K562 (cell line): Measurements from ENCODE around the gene RPS8. TPM values are rescaled to one million over a fixed set of nuclear protein-coding genes. Genes with fewer than 3 reads are reported as not detected.

Source experiments
- ARID1B ChIP-seq: fragments of 450-650 bp; IDR thresholded peaks from 2 replicates; pipeline ENCODE4 v1.6.1; 2016; ENCODE audit warnings: antibody characterized with exemption, mild to moderate bottlenecking, inconsistent platforms
- BCL6 ChIP-seq: fragments of 250-450 bp; sonication (Bioruptor Pico); IDR thresholded peaks from 2 replicates; pipeline ENCODE4 v1.4.0; 2020
- EWSR1 ChIP-seq: fragments of 450-650 bp; IDR thresholded peaks from 2 replicates; pipeline ENCODE4 v1.6.1; 2018; ENCODE audit warnings: borderline replicate concordance, mild to moderate bottlenecking, low read depth, moderate library complexity; ENCODE audit not compliant: partially characterized antibody
- GABPA ChIP-seq: fragments of 200-800 bp; sonication (Bioruptor generic); conservative IDR thresholded peaks from 2 replicates; pipeline ENCODE4 v1.6.1; 2016; ENCODE audit warnings: low read depth, missing genetic modification characterization, missing compliant biosample characterization
- GABPB2 ChIP-seq: fragments of 250-450 bp; sonication (Bioruptor Pico); conservative IDR thresholded peaks from 2 replicates; pipeline ENCODE4 v1.5.1; 2021; ENCODE audit warnings: mild to moderate bottlenecking
- GATAD2A ChIP-seq: fragments of 450-650 bp; IDR thresholded peaks from 2 replicates; pipeline ENCODE4 v1.6.1; 2017
- HOMEZ ChIP-seq: fragments of 250-450 bp; sonication (Bioruptor Pico); IDR thresholded peaks from 2 replicates; pipeline ENCODE4 v1.4.0; 2020; ENCODE audit warnings: mild to moderate bottlenecking, moderate library complexity
- MAZ ChIP-seq, 2 experiments: fragments of 450-650 bp in 1 of 2; sonication (generic) in 1 of 2; formaldehyde crosslinking; IDR thresholded peaks in 1 of 2; conservative IDR thresholded peaks in 1 of 2; 2 replicates each; pipeline versions ENCODE4 v1.4.0 to v1.5.0; 2020; ENCODE audit warnings: mild to moderate bottlenecking in 1 of 2, missing genetic modification reagents in 1 of 2
- MEF2D ChIP-seq: conservative IDR thresholded peaks from 2 replicates; pipeline ENCODE4 v1.6.1; 2016; ENCODE audit warnings: low read depth, missing genetic modification characterization, missing compliant biosample characterization
- NCOR1 ChIP-seq: fragments of 450-650 bp; IDR thresholded peaks from 2 replicates; pipeline ENCODE4 v1.6.1; 2016; ENCODE audit warnings: mild to moderate bottlenecking, moderate library complexity
- NR2F6 ChIP-seq: fragments of 450-650 bp; formaldehyde crosslinking; IDR thresholded peaks from 2 replicates; pipeline ENCODE4 v1.4.0; 2020; ENCODE audit warnings: mild to moderate bottlenecking
- NUFIP1 ChIP-seq: fragments of 450-650 bp; IDR thresholded peaks from 2 replicates; pipeline ENCODE4 v1.6.1; 2018; ENCODE audit not compliant: partially characterized antibody
- RNF2 ChIP-seq: sonication (generic); IDR thresholded peaks from 2 replicates; pipeline ENCODE4 v1.6.1; 2016
- SMARCB1 ChIP-seq: IDR thresholded peaks from 2 replicates; pipeline ENCODE4 v1.6.1; 2011; ENCODE audit warnings: improper control_type of control experiment, low read depth; ENCODE audit not compliant: insufficient read length
- TAF9B ChIP-seq: fragments of 450-650 bp; IDR thresholded peaks from 2 replicates; pipeline ENCODE4 v1.6.1; 2018; ENCODE audit warnings: mild to moderate bottlenecking; ENCODE audit not compliant: partially characterized antibody
- TBL1XR1 ChIP-seq, 2 experiments: IDR thresholded peaks; 2 replicates each; pipeline ENCODE4 v1.6.1; 2012; ENCODE audit warnings: improper control_type of control experiment in 2 of 2, low read length in 2 of 2, mild to moderate bottlenecking in 1 of 2
- ZBTB49 ChIP-seq: sonication (generic); formaldehyde crosslinking; IDR thresholded peaks from 2 replicates; pipeline ENCODE4 v1.8.0; 2022; ENCODE audit warnings: missing genetic modification reagents, mild to moderate bottlenecking, borderline replicate concordance
- ZFX ChIP-seq: sonication (generic); formaldehyde crosslinking; IDR thresholded peaks from 2 replicates; pipeline ENCODE4 v1.8.0; 2022; ENCODE audit warnings: mild to moderate bottlenecking, missing genetic modification reagents, moderate library complexity
- ZNF239 ChIP-seq: fragments of 250-450 bp; sonication (Bioruptor Pico); IDR thresholded peaks from 2 replicates; pipeline ENCODE4 v1.4.0; 2020; ENCODE audit warnings: mild to moderate bottlenecking
- ZNF639 ChIP-seq, 2 experiments: fragments of 200-800 bp in 1 of 2; sonication (Bioruptor generic) in 1 of 2; sonication (generic) in 1 of 2; formaldehyde crosslinking in 1 of 2; IDR thresholded peaks in 1 of 2; conservative IDR thresholded peaks in 1 of 2; 2 replicates each; pipeline versions ENCODE4 v1.5.0 to v1.6.1; 2016 to 2020; ENCODE audit warnings: missing compliant biosample characterization in 1 of 2, missing genetic modification characterization in 1 of 2, missing genetic modification reagents in 1 of 2
- ZNF695 ChIP-seq: fragments of 450-650 bp; formaldehyde crosslinking; IDR thresholded peaks from 2 replicates; pipeline ENCODE4 v1.4.0; 2020; ENCODE audit warnings: mild to moderate bottlenecking, moderate library complexity
- ZNF764 ChIP-seq: fragments of 250-450 bp; sonication (Bioruptor Pico); IDR thresholded peaks from 2 replicates; pipeline ENCODE4 v1.4.0; 2020; ENCODE audit warnings: low read depth, mild to moderate bottlenecking, moderate library complexity
- ZNF79 ChIP-seq: fragments of 250-450 bp; sonication (Bioruptor Pico); IDR thresholded peaks from 2 replicates; pipeline ENCODE4 v1.4.0; 2020; ENCODE audit warnings: low read depth, mild to moderate bottlenecking, moderate library complexity
- polyA plus RNA-seq, 8 experiments: library from polyadenylated mRNA; depleted of rRNA in 4 of 8; stranded (reverse) in 5 of 8; unstranded in 3 of 8; fragments of >200 nt; fragmentation: Nextera tagmentation in 2 of 8; fragmentation: Illumina TruSeq in 1 of 8; extraction: Ambion mirVana in 2 of 8; extraction: Trizol in 1 of 8; gene quantifications; 2 replicates each; pipeline versions ENCODE4 v1.2.1 to v1.2.3, GENCODE V29; 2011 to 2014; ENCODE audit warnings: inconsistent platforms in 1 of 8, missing spikeins in 1 of 8
- total RNA-seq, 7 experiments: library from RNA; depleted of rRNA in 6 of 7; stranded (reverse); fragments of >200 nt in 6 of 7; fragmentation: Illumina TruSeq in 2 of 7; extraction: Trizol in 2 of 7; gene quantifications; 2 replicates each; pipeline versions ENCODE4 v1.2.1 to v1.2.3, GENCODE V29; 2011 to 2021; ENCODE audit warnings: low replicate concordance in 1 of 7

RPS8 gene
- total and polyA plus RNA-seq, 9 of the 15 experiments (the other 6 are each of a cell fraction or from before 2014, with no cell fraction given) = 2,431 to 4,168 (median 3,109) TPM

GRCh38 chr1:44819608-44820327 lies 44.4 kb downstream of the RPS8 start (continued):
- peak; percentile 97 for TF ChIP-seq NCOR1
- TF ChIP-seq GABPA (tag) = peak; percentile 82
- no peak for TF ChIP-seq SMARCB1
- TF ChIP-seq ZNF764 (CRISPR knock-in tag) = peak; percentile 82; the same call in 1 of the 2 replicates
- TF ChIP-seq ZFX = peak; percentile 65; the same call in 1 of the 2 replicates
- TF ChIP-seq MEF2D (tag) = peak; percentile 60; the same call in 1 of the 2 replicates
- no peak for TF ChIP-seq BCL6 (CRISPR knock-in tag)
- TF ChIP-seq EWSR1 = no peak
- TF ChIP-seq ZNF695 = peak; percentile 90; the same call in 1 of the 2 replicates
- TF ChIP-seq NUFIP1 = peak; percentile 96
- TF ChIP-seq TBL1XR1 (IDR thresholded peaks at IDR 0.05; ENCODE audit: low read length in 2 of 2) = peak in 1 of 2 experiments; percentile 12
- peak; percentile 48; the same call in 1 of the 2 replicates for TF ChIP-seq GABPB2 (CRISPR knock-in tag)
- peak; percentile 49 for TF ChIP-seq ARID1B
- no peak for TF ChIP-seq HOMEZ (CRISPR knock-in tag)
- TF ChIP-seq ZNF639 (CRISPR knock-in tag; conservative IDR thresholded peaks at IDR 0.05 in 1 of 2, IDR thresholded peaks at IDR 0.05 in 1 of 2) = peak in 1 of 2 experiments; percentile 80; a peak in 2 of 4 replicates
- TF ChIP-seq MAZ (CRISPR knock-in tag; conservative IDR thresholded peaks at IDR 0.05 in 1 of 2, IDR thresholded peaks at IDR 0.05 in 1 of 2) = peak; percentile 61 to 84; a peak in 2 of 4 replicates
- peak; percentile 10; the same call in 1 of the 2 replicates for TF ChIP-seq ZNF79 (CRISPR knock-in tag)
- TF ChIP-seq GATAD2A = peak; percentile 57; the same call in 1 of the 2 replicates
- TF ChIP-seq ZNF239 (CRISPR knock-in tag) = no peak
- TF ChIP-seq TAF9B = peak; percentile 98
- TF ChIP-seq RNF2 = peak; percentile 100
- TF ChIP-seq NR2F6 = peak; percentile 44; the same call in 1 of the 2 replicates
- TF ChIP-seq ZBTB49 = no peak; the same call in 1 of the 2 replicates
